Astrocyte (in vitro differentiated cells and primary cell): ENCODE measurements around the gene RAPGEF4.

Source experiments
- EZH2 ChIP-seq: IDR thresholded peaks from 2 replicates; pipeline ENCODE4 v1.6.1; 2012; ENCODE audit warnings: mild to moderate bottlenecking, low read length, inconsistent platforms; ENCODE audit not compliant: insufficient read depth
- TF ChIP-seq, protein P1 (sequence below): IDR thresholded peaks from 2 replicates; pipeline ENCODE4 v1.5.1; 2011; ENCODE audit warnings: low read depth, mild to moderate bottlenecking, inconsistent platforms, low read length, moderate library complexity; ENCODE audit not compliant: insufficient read depth

DNA sequence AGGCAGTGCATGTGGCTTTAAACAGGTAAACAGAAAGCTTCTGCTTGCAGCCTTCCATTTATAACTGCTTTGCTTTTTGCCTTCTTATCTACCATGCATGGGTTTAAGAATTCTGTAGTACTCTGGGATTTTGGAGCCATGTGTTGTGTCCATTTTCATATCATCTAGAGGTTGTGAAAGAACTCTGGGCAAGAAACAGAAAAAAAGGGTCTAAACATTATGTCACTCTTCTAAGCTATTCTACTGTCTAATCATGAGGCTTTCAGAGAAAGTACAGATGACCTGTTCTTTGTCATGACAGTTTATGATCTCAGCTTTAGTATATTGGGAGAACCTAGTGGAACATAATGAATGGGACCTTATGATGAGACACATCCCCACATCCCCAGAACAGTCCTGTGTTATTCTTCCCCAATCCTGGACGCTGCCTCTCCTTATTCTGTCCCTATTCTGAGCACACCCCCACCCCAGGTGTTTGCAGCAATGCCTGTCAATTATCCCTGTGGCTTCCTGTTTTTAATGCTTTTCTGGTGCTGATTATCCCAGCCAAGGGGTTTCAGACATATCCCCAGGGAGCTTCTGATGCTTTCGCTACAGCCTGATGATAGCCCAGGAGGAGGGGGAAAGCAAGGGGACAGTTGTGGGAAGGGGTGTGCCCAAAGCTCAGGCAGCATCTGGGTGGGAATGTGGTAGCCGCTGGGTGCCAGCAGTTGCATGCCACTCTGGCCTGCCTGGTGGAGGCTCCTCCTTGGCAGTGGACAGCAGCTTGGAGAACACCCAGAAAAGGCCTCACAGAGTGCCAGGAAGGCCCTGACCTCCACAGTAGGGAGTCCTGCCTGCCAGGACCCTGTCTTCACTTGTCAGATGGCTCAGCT, 170.5 kb downstream of the RAPGEF4 start:
- TF ChIP-seq, protein P1, sequence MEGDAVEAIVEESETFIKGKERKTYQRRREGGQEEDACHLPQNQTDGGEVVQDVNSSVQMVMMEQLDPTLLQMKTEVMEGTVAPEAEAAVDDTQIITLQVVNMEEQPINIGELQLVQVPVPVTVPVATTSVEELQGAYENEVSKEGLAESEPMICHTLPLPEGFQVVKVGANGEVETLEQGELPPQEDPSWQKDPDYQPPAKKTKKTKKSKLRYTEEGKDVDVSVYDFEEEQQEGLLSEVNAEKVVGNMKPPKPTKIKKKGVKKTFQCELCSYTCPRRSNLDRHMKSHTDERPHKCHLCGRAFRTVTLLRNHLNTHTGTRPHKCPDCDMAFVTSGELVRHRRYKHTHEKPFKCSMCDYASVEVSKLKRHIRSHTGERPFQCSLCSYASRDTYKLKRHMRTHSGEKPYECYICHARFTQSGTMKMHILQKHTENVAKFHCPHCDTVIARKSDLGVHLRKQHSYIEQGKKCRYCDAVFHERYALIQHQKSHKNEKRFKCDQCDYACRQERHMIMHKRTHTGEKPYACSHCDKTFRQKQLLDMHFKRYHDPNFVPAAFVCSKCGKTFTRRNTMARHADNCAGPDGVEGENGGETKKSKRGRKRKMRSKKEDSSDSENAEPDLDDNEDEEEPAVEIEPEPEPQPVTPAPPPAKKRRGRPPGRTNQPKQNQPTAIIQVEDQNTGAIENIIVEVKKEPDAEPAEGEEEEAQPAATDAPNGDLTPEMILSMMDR: no peak
- TF ChIP-seq EZH2: no peak
